Activated gamma-delta T cell treated with anti-CD3 and anti-CD28 coated beads, Interleukin-2, amount 50 U/mL, for 16 hours (primary cell): ENCODE data around the gene SPRED2.

Source experiments
- DNase-seq: peaks from one replicate; pipeline ENCODE4 v3.0.0-alpha.2; 2020; ENCODE audit warnings: low read depth

The SPRED2 gene

DNA sequence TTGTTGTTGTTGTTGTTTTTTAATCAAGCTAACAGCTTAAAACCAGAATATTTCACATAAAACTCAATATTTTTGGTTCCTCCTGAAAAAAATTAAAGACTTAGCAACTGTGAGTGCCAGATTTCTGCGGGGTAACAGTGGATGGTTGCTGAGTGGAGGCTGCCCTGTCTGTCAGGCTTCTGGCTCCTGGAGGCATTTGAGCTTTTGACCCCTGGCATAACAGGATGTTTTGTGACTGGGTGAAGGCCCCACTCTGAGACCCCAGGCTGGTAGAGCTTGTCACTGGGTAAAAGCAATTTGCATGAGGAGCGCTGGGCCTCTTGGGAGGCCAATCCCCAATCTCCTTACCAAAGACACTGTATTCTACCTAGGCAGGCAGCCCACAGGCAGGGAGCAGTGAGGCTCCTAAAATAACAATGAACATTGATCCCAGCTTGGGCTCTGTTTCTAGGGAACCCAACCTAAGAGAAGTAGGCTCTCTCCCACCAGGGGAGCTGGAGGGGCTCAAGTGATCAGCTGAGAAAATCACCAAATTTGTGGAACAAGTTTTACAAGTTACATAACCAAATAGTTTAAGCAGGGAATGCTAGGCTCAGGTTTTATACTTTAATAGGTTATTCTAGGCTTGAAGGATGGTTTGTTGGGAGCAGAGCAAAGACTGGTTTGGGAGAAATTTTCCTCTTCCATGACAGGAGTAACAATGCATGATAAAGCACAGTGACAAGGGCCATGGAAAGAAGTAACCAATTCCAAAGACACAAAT, 5.9 kb upstream of the SPRED2 start:
- no peak for DNase-seq

DNA sequence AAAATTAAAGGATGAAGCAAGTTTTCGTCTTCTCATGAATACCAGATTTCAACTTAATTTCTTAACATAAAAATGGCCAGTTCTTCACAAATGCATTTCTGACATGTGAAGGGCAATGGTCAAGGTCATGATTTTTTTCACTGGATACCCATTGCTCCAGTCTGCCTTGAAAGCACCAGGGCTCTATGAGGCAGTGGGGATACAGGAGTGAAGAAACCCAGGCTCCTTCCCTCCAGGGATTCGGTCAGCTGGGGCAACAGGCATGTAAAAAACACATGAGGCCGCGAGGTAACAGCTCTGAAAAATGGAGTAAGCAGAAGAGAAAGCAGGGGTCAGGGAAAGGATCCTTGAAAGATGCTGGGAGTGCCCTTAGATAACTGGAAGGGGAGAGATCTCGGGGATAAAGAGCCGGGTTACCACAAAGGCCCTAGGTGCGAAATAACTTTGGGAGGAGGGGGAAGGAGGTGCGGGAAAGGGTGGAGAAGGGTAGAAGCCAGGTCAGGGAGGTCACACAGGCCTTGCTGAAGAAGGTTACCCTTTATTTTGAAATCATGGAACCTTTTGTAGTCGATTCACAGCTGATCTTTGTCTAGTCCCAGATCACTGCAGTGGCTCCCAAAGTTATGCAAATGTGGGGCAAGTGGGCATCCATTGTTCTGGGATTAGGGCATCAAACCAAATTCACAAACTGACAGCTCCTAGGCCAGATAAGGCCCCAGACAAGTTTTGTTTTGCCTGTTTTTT, 5.2 kb upstream of the SPRED2 start:
- no peak for DNase-seq

DNA sequence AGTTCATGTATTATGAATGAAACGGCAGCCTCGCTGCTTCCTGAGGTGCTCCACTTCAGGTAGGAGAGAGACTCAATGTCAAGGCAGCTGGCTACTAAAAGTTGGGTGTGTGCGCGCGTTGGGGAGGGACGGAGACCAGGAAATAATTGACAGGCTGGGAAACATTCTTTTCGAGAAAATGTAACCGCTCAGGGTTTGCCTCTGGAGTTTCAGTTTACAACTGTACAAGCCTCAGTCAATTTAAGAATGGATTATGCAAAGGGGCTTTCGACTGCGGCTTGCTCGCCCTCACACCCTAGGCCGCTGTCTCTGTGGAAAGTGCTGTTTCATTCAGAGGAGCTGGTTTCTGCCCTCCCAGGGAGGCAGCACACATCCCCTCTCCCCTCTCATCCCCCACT, 4.4 kb upstream of the SPRED2 start:
- no peak for DNase-seq

DNA sequence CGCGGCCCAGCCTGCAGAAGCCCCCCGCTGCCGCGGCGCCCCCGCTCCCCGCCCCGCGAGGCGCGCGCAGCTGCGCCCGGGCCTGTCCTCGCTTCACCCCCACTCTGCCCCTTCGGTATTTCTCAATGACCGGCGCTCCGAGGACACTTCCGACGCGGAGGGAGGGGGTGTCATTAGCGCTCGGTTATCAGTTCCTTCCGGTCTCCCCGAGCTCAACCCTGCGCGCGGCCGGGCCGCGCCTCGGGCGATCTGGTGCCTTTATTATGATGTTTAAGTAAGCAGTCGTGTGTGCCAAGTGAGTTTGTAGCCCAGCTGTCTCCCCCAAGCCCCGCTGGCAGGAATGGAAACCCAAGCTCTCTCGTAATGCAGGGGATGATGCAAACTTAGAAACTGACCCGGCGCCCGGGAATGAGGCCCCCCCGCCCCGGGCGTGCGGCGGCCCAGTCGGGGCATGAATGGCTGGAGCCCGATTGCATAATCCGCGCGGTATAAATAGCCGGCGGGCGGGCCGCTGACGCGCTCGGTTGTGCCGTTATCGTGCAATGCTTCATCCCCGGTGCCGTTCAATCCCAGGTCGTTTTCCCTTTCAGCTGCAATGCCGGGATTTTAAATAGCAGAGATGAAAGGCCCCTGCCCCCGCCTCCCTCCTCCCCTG, 3.9 kb upstream of the SPRED2 start:
- no peak for DNase-seq

DNA sequence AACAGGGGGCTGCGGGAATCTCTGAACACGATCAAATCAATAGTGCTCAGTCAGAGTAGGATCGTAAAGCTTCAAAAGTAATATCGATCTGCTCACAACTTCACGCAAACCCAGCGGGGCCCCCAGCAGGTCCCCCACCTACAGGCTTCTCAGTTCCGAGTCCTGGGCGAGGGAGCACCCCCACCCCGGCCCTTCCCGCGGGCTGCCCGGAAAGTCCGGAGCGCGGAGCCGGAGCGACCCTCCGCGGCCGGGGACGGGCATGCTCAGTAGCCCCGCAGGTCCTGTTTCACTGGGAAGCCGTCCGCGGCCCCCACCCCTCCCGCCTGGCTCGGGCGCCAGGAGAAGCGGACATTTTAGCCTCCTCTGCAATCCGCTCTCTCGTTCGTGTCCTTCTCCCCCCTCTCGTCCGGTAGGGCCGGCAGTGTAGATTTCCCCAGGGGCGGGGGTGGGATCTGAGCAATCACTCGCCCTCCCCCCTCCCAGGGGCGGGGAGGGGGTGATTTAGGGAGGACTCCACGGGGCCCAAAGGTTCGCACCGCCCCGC, 3.3 kb upstream of the SPRED2 start:
- DNase-seq, result no peak

DNA sequence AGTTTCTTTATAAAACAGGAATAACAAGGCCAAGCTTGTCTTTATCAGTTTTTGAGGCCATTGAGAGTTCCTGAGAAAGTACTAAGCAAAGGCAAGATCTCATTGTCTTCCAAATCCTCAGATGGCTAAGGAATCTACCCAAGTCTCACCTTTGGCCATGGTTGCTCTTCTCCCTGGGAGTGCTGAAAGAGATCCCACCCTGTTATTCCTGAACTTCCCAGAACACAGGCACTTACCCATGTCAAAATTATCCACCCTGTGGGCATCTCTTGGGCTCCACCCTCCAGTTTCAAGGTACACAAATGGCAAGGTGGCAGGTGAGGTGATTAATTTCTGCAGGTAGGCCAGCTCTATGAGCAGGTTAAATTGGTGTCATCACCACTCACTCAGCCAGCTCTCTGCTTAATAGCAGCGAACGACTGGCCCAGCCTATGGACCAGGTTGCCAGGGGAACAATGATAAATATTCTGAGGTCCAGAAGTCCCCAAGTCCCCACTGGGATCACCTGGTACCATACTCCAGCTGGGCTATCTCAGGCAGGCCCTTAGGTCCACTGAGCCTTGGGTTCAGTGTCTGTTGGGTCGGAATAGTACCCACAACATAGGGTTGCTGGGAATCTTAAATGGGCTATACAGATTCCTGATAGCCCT, 2.3 kb upstream of the SPRED2 start:
- no peak for DNase-seq

DNA sequence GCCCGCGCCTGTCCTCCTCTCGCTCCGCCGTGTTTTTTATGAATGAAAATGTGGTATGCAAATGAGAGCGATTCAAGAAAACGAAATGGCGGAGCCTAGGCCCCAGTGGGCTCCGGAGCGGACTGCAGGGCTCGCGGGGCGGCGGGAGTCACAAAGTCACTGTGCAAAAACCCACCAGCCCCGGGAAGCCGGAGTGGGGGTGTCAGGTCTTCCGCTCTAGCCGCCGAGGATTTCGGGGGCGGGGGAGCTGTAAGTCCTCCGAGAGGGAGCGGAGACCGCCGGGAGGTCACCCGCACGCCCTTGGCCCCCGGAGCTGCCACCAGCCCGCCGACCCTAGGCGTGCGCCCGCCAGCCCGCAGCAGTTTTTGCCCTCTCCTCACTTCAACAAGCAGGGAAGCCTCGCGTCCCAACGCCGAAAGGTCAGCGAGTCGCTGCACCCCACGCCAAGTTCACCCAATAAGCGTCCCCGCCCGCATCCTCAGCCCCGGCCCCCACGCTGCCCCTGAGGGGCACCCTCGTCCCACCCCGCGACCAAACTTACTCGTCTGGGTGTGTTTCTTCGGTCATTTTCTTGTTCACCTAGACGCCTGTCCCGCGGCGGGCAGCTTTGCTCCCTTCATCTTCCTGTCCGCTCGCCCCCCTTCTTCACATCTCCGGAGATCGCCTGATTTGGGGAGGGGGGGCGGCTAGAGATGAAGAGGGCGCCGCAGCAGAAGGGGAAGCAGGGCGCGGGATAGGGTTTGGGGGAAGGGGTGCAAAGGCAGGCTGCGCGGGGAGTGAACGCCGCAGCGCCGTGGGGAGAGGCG, 775 bp downstream of the SPRED2 start:
- peak; percentile 25 for DNase-seq

DNA sequence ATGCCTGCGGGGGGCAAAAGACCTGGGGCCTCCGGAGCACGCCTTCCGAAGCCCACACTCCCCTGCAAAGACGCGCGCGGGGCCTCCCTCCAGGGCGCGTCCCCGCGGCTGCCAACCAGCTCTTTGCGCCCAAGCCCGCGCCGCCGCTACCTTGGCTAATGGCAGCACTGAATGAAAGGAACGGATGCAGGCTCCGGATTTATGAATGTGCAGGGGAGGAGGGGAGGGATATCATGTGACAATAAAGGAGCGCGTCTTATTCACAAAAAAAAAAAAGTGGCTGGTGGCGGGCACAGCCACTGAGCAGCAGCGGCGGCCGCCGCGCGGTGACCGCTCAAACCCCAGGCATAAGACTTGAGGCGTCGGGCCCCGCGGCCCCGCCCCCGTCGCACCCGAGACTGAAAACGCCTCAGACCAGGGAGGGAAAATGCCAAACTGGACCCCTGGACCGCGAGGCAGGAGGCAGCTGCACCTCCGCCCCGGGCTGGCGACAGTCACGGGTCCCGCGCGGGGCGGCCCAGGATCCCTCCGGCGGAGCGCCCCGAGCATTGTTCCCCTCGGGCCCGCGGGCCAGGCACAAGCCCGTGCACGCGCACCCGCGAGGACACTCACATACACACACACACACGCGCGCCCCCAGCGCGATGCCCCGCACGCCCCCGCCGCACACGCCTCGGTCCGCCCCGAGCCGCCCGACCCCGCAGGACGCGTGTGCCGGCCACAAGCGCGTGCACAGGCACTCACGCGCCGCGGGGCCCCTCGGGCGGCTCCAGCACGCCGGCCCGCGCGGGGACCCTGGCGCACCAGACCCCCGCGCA, 1.6 kb downstream of the SPRED2 start:
- DNase-seq, result peak; percentile 43

DNA sequence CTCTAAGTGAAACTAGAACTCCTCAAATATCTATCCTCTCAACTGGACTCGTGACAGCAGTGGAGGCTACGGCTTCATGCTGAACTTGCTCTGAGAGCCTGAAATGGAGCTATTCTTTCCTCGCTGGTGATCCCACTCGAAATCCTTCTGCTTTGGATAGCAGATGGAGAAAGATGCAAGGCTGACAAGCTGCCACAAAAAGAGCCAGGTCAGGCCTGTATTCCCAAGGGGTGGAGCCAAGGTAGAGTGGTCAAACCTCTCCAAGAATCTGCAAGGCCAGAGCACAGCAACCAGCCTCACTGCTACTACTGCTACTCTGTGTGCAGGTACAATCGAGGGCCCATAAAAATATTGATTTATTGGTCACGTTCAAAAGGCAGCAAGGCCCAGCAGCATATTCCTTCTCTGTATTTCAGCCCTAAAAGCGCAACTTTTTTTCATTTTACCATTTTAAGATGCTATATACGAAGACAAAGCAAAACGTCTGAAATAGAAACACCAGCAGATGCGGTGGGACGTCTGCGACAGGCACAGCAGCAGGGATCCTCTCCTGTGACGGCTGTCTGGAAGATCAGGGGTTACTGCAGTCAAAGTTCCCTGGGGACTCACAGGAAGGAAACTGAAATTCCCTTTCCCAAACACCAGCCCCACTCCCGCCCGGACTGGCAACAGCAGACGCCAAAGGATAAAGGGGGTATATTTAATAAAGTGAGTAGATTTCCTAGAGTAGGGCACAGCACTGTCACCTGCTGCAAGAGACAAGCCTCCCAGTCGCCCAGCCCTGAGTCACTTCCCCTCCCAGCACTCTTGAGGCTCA, 2.4 kb downstream of the SPRED2 start:
- DNase-seq, result no peak

DNA sequence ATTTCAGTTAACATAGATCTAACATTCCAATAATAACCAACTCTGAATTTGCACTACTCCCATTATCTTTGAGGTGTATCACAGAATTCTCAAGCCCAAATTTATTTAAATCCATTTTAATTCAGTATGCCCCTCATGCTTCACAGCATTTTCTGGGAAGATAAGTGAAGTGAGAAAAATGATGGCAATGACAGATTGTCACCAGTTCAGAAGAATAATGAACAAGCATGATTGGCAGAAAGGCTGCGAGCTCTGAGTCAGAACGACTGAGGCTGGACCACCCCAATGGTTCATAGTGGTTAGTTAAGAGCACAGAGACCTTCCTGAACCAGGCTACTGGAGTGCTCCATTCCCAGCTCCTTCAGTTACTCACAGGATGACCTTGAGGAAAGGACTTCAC, 4.9 kb downstream of the SPRED2 start:
- no peak for DNase-seq

DNA sequence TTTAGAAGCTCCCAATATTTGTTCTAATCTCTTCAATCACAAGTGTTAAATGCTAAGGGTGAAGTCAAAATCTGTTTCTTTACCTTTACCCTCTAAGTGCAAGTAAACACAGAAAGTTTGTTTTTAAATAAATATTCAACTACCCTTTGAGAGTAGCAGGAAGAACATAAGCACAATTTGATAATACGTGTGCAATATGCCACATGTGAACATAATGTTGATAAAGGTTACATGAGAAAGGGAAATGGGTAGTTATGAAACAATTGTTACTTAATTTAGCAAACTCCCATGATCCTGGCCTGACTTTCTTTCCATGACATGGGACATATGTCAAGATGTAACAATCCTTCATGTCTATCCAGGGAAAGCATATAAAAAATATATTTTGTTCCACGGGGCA, 7.1 kb downstream of the SPRED2 start:
- DNase-seq, result no peak

DNA sequence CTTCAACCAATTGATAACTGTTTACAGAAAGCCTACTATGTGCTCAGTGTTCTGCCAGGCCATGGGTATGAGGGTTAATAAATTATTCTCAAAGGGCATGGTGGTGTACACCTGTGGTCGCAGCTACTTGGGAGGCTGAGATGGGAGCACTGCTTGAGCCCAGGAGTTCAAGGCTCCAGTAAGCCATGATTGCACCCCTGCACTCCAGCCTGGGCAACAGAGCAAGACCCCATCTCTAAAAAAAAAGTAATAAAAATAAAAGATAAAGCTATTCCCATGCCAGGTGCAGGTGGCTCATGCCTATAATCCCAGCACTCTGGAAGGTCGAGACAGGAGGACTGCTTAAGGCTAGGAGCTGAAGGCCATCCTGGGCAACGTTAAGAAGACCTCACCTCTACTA, 8.0 kb downstream of the SPRED2 start:
- DNase-seq, result no peak

DNA sequence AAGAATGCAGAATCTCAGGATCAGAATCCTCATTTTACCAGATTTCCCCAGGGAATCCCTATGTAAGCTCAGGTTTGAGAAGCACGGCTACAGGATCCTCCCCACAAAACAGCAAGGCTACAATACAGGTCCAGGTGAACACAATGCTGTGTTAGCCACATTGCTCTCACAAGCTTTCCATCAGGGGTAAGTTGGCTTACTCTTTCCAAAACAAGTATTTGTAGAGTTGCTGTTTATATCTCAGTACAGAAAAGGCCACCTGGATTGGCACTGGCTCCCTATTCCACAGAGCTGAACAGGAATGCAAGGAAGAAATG, 11.0 kb downstream of the SPRED2 start:
- no peak for DNase-seq

DNA sequence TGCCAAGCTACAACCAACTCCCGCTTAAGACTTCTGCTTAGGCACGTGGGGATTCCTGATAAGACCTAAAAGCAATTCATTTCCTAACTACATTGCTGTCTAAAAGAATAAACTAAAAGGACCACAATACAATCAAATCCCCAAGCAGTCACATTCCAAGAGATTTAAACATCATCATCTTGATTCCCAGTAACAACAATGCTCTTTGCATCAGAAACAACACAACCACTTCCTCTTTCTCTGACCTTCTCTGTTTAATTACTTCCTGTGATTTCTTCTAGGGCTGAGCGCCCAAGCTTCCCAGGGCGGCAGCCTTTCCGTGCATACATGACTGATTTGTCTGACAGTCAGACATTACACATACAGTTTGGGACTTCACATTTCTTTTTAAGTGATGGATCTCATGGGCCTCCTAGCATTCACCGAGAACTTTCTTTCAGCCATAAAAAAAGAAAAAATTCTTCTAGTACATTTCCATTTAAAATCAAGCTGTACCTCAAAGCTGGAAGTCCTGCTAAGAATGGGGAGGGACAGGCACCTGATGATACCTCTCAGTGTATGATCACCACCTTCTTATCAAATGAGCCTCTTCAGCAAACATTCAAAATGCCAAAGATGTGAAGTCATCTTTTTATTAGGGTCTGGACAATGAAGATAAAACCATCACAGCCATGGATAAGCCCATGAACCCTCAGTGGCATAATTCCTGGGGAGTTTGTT, 11.5 kb downstream of the SPRED2 start:
- DNase-seq, result no peak

DNA sequence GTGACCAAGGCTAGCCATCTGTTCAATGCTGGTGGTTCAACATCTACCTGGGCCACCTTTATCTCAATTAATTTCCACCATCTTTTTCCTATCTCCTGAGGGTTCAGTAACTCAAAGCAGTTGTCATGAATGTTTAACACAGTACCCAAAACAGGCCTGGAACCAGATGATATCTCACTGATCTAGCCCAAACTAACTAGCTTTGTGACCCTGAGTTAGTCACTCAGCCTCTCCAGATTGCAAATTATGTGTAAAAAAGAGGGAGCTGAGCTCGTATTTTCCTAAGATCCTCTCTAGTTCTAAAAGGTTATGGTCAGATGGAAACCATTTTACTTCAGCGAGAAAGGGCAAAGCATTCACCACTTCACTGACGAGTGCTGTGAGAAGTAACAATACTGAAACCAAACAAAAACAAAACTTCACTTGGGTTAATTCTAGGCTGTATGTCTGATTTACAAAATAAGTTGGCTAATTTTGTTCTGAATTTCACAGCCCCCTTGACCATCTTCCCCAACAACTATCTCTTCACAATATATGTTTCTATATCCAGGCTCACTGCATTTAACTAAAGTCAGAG, 14.8 kb downstream of the SPRED2 start:
- DNase-seq, result no peak

DNA sequence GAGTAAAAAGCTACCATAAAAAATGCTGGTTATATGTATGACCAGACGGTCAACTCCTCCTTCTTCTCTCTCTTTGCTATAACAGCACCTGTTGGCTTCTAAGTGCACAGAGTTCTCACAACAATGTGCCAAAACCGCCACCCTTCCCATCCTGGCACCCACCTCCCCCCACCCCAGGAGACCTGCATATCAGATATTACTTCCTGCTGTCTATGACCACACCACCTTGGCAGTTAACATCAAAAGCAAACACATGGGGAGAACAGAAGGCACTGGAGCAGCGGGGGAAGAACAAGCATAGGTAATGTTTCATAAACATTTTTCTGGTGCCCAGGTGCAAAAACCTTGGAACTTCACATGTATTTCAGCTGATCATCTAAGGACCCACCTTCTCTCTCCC, 15.5 kb downstream of the SPRED2 start:
- DNase-seq, result no peak

DNA sequence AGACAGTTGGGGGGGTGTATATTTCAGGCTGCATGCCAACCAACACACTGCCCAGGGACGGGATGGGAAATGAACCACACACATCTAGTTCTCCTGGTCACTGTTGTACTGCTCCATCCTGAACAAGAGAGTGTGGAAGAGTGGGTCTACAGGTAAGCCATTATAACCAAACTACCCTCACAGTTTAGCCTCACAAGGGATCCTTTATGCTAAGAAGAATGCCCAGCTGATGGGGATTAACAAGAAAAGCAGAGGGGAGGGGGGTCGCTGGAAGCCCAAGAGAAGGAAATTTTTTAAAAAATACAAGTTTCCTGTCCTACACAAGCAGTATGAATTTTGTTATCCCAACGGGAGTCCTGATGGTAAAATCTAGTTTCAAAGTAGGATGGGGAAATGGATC, 16.1 kb downstream of the SPRED2 start:
- no peak for DNase-seq

DNA sequence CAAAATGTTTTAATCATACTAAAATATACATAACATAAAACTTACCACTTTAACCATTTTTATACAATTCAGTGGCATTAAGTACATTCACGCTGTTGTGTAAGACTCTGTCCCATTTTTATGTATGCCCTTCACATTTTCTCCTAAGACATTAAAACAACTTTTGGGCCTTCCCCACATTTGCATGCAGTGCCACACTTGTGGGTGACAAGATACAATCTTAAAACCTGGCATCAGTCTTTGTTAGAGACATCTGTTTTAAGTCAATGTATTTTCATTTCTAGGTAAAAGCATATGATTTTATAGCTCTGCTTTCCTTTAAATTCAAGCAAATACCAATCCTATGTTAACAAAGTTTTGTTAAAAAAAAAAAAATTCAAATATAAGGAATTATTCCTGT, 17.3 kb downstream of the SPRED2 start:
- DNase-seq, result no peak

DNA sequence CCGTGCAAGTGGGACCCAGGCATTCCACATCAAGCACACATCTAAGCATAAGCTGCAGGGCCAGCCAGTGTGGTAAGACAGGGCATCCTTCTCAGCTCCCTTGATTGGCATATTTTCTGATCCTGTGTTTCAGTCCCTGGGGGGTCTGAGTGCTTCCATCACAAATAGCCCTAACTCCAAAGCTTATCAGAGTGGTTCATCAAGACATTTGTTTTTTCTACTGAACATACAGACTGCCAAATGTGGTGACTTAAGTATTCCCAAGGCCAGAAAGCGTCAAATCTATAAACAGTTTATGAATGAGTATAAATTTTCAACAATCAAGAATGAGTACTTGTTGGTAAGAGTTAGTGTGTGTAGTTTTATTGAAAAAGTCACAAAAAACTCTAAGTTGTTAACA, 18.8 kb downstream of the SPRED2 start:
- DNase-seq, result no peak
